NCI-H2081 (cell line): ENCODE results near the gene TXLNG.
A peak's percentile ranks its signal among the peaks of the same experiment; 100 is the strongest.

ENCODE experiments used
- DNase-seq, 2 experiments: peaks; one replicate each; lab custom pipeline; 2025; lab: John Stamatoyannopoulos, UW

Gene TXLNG

GRCh38 chrX:16785247-16786138 is 773 bp upstream of the TXLNG start:
- no peak for DNase-seq

GRCh38 chrX:16786791-16787735 is 797 bp downstream of the TXLNG start:
- DNase-seq, result peak in 1 of 2 experiments; percentile 47

GRCh38 chrX:16788477-16788876 is 2.2 kb downstream of the TXLNG start:
- no peak for DNase-seq

- no peak for DNase-seq
Measured at GRCh38 chrX:16796298-16796697, 10.0 kb downstream of the TXLNG start.

GRCh38 chrX:16797358-16797757 is 11.1 kb downstream of the TXLNG start:
- no peak for DNase-seq

GRCh38 chrX:16797841-16798240 is 11.6 kb downstream of the TXLNG start:
- no peak for DNase-seq

GRCh38 chrX:16804923-16805464 is 18.7 kb downstream of the TXLNG start:
- DNase-seq, result no peak

GRCh38 chrX:16807548-16807947 is 21.3 kb downstream of the TXLNG start:
- no peak for DNase-seq

GRCh38 chrX:16807976-16808542 is 21.8 kb downstream of the TXLNG start:
- DNase-seq, result no peak

GRCh38 chrX:16814597-16814996 is 28.3 kb downstream of the TXLNG start:
- no peak for DNase-seq

- DNase-seq, result no peak
Measured at GRCh38 chrX:16819634-16820033, 33.4 kb downstream of the TXLNG start.

- no peak for DNase-seq
Measured at GRCh38 chrX:16822723-16823122, 36.5 kb downstream of the TXLNG start.

GRCh38 chrX:16825264-16826035 is 39.2 kb downstream of the TXLNG start:
- no peak for DNase-seq

GRCh38 chrX:16826207-16826606 is 39.9 kb downstream of the TXLNG start:
- DNase-seq, result peak; percentile 19 to 49

GRCh38 chrX:16827225-16827624 is 41.0 kb downstream of the TXLNG start:
- no peak for DNase-seq

GRCh38 chrX:16828124-16828908 is 42.0 kb downstream of the TXLNG start:
- DNase-seq, result no peak

GRCh38 chrX:16832301-16832700 is 46.0 kb downstream of the TXLNG start:
- no peak for DNase-seq

GRCh38 chrX:16834806-16835205 is 48.5 kb downstream of the TXLNG start:
- DNase-seq, result no peak

GRCh38 chrX:16836371-16836770 is 50.1 kb downstream of the TXLNG start:
- DNase-seq, result no peak
